ENCODE measurements around the gene IDE.

The IDE gene

DNA sequence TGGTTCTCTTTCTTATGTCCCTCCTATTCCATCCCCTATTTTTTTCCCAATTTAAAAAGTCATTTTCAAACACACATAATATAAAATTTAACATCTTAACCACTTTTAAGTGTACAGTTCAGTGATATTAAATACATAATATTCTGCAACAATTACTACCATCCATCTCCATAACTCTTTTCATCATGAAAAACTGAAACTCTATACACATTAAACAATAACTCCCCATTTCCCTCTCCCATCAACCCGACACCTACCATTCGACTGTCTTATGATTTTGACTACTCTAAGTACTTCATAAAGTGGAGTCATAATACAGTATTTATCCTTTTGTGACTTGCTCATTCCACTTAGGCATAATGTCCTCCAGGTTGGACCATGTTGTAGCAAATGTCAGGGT is 21.6 kb upstream of the IDE start:
- Histone ChIP-seq H3K27ac (no peak overlapping the region), H3K9ac (no peak overlapping the region), H3K4me2 (ENCODE audit: low read length) (no peak overlapping the region), H3K27me3 (ENCODE audit: control insufficient read depth, insufficient read depth, low read length) (no peaks in the 10 kb centered on the region), H3K79me2 (peaks cover 2% of the 10 kb centered on the region), H3K4me1 (no peaks in the 10 kb centered on the region), H3K36me3 (ENCODE audit: control insufficient read depth, insufficient read depth, low read length) (no peaks in the 10 kb centered on the region), H3K9me3 (ENCODE audit: control insufficient read depth, low read length) (no peaks in the 10 kb centered on the region), H3K4me3 (ENCODE audit: low read depth, low read length) (no peak overlapping the region), H2AFZ (no peak overlapping the region)
- TF ChIP-seq, protein P1, sequence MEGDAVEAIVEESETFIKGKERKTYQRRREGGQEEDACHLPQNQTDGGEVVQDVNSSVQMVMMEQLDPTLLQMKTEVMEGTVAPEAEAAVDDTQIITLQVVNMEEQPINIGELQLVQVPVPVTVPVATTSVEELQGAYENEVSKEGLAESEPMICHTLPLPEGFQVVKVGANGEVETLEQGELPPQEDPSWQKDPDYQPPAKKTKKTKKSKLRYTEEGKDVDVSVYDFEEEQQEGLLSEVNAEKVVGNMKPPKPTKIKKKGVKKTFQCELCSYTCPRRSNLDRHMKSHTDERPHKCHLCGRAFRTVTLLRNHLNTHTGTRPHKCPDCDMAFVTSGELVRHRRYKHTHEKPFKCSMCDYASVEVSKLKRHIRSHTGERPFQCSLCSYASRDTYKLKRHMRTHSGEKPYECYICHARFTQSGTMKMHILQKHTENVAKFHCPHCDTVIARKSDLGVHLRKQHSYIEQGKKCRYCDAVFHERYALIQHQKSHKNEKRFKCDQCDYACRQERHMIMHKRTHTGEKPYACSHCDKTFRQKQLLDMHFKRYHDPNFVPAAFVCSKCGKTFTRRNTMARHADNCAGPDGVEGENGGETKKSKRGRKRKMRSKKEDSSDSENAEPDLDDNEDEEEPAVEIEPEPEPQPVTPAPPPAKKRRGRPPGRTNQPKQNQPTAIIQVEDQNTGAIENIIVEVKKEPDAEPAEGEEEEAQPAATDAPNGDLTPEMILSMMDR (IDR thresholded peaks at IDR 0.05), result no peak

DNA sequence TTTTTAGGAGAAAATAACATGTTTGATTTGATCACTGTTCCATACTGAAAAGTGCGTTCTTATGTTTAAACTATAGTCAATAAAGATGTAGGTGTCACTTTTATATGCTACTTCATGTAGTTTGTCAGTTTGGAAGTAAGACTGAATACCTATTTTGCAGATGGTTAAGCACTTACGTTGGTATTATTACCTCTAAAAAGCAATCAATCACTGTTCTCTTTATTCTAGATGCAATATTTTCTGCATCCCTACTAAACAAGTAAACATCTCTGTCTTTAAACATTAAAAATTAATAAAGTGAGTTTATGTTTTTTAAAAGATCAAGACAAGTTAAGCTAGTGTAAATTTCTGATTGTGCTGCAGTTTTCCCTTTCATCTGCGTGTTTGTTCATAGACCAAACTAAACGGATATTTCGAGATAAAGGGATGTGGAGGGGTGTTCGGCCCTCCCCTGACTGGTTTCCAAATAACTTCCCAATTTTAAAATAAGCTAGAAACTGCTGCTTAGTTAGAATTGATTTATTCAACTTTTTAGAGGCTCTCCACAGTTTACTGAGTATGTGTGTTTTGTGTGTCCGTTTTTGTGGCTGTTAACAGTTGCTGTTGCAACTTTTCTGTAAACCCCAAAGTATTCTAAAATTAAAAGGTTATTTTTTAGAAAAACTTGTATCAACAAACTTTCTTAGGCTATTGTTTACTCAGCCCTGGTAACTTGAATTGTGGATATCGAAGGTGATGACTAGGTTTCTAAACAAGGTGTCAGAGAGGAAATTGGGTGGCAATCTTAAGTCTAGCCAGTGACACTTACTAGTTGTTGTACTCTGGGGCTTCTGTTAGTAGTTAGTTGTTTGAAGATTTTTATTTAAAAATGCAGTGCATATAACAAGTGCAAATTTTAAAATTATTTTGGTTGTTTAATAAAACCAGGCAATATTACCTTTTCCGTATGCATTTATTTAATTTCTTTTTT is 20.0 kb upstream of the IDE start:
- H3K4me2 ChIP-seq (ENCODE audit: low read length), result peak overlapping the region; percentile 60
- no peaks in the 10 kb centered on the region for H3K36me3 ChIP-seq (ENCODE audit: control insufficient read depth, insufficient read depth, low read length)
- H3K9me3 ChIP-seq (ENCODE audit: control insufficient read depth, low read length), result no peaks in the 10 kb centered on the region
- H3K27ac ChIP-seq, result no peak overlapping the region
- H3K4me3 ChIP-seq (ENCODE audit: low read depth, low read length), result peak overlapping the region; percentile 67
- H3K27me3 ChIP-seq (ENCODE audit: control insufficient read depth, insufficient read depth, low read length), result no peaks in the 10 kb centered on the region
- peak overlapping the region; percentile 94 for H2AFZ ChIP-seq
- H3K9ac ChIP-seq, result no peak overlapping the region
- H3K79me2 ChIP-seq, result no peaks in the 10 kb centered on the region
- TF ChIP-seq, protein P1 (IDR thresholded peaks at IDR 0.05), result no peak
- no peaks in the 10 kb centered on the region for H3K4me1 ChIP-seq

DNA sequence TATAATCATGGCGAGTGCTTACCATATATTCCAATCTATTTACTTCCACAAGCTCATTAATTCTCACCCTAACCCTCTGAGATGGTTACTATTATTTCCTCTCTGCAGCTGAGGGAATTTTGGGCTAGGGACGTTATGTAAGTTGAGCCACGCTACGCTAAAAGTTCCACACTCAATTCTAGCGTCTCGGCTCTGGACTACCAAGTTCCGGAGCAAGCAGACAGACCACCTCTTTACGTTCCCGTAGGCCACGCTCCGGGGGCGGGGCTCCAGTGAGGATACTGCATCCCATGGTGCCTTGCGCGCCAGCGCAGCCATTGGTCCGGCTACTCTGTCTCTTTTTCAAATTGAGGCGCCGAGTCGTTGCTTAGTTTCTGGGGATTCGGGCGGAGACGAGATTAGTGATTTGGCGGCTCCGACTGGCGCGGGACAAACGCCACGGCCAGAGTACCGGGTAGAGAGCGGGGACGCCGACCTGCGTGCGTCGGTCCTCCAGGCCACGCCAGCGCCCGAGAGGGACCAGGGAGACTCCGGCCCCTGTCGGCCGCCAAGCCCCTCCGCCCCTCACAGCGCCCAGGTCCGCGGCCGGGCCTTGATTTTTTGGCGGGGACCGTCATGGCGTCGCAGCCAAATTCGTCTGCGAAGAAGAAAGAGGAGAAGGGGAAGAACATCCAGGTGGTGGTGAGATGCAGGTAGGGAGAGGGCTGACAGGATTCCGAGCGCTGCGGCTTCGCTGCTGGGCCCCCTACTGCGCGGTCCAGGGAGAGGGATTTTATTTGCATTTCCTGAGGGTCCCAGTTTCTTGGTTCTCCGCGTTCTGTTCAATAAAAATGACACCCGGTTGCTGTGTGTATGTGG is 19.1 kb upstream of the IDE start, which contains the start of gene KIF11:
Gene KIF11 (plus strand): TSS at position 370 of the 858 bp plus-strand sequence. CDS start 246 bp downstream, at position 616.
- TF ChIP-seq, protein P1 (IDR thresholded peaks at IDR 0.05), result no peak
- Histone ChIP-seq H3K36me3 (ENCODE audit: control insufficient read depth, insufficient read depth, low read length) (no peaks in the 10 kb centered on the region), H3K4me1 (no peaks in the 10 kb centered on the region), H3K9ac (no peak within 1 kb of the TSS), H3K4me3 (ENCODE audit: low read depth, low read length) (peak within 1 kb of the TSS; percentile 67), H3K27me3 (ENCODE audit: control insufficient read depth, insufficient read depth, low read length) (no peaks in the 10 kb centered on the region), H3K27ac (peak within 1 kb of the TSS; percentile 92), H3K79me2 (no peaks in the 10 kb centered on the region), H2AFZ (peak within 1 kb of the TSS; percentile 94), H3K9me3 (ENCODE audit: control insufficient read depth, low read length) (no peaks in the 10 kb centered on the region), H3K4me2 (ENCODE audit: low read length) (peak within 1 kb of the TSS; percentile 60)

DNA sequence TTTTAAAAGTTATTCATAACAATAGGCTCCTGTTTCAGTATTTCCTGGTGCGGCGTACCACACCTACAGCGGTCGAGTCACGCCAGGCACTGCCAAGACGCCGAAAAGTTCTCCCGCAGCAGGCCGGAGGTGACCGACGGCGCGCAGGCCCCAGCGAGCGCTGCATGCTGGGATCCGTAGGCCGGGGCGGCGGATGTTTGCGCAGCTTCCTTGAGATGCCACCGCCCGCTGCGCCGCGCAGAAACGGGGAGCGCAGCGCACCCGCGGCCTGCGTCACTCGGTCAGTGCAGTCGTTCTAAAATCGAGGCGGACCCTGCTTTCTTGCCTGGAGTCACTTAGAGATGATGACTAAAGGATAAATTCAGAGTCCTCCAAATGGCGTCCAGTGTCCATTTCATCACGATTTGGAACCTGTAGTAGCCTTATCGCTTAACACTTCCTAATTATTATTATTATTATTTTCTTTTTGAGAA is 17.7 kb upstream of the IDE start:
- TF ChIP-seq, protein P1 (IDR thresholded peaks at IDR 0.05), result no peak

More for the DNA sequence above, 17.7 kb upstream of the IDE start:
- no peak overlapping the region for H3K9ac ChIP-seq
- no peak overlapping the region for H3K4me2 ChIP-seq (ENCODE audit: low read length)
- no peaks in the 10 kb centered on the region for H3K36me3 ChIP-seq (ENCODE audit: control insufficient read depth, insufficient read depth, low read length)
- H3K9me3 ChIP-seq (ENCODE audit: control insufficient read depth, low read length), result no peaks in the 10 kb centered on the region
- H3K27ac ChIP-seq, result peak overlapping the region; percentile 92
- H3K4me3 ChIP-seq (ENCODE audit: low read depth, low read length), result peak overlapping the region; percentile 3
- no peaks in the 10 kb centered on the region for H3K27me3 ChIP-seq (ENCODE audit: control insufficient read depth, insufficient read depth, low read length)
- H2AFZ ChIP-seq, result peak overlapping the region; percentile 94
- no peaks in the 10 kb centered on the region for H3K4me1 ChIP-seq
- no peaks in the 10 kb centered on the region for H3K79me2 ChIP-seq

All from parathyroid adenoma (tissue), 2 donors.